ENCODE data around the gene DXO.
"Not testable (repeated sequence)": the region's sequence is repeated elsewhere in the genome, so short reads cannot be mapped to it uniquely, and the experiment has no call there.

The DXO gene

GRCh38 chr6:31971993-31972708 is at the start of gene DXO:
DXO (minus strand) TSS chr6:31972138; CDS start chr6:31971675, 463 bp downstream.
- Mint-ChIP-seq H3K36me3 (peaks cover 31 to 44% of the 10 kb centered on the region in 2 donors), H3K27me3 (no peaks in the 10 kb centered on the region), H3K9me3 (no peaks in the 10 kb centered on the region), H3K27ac (peak within 1 kb of the TSS; percentile 99), H3K4me3 (peak within 1 kb of the TSS; percentile 95 to 98), H3K4me1 (peaks cover 31 to 61% of the 10 kb centered on the region in 2 donors)
- peak; percentile 93 to 94 for ATAC-seq (replicated peaks)
- peak; percentile 99 for DNase-seq

GRCh38 chr6:32014547-32014946 is 42.6 kb upstream of the DXO start, which contains the start of gene C4B:
C4B (plus strand) TSS chr6:32014795; CDS start chr6:32014846, 51 bp downstream.
- H3K27ac Mint-ChIP-seq; H3K36me3 Mint-ChIP-seq; H3K9me3 Mint-ChIP-seq; H3K4me3 Mint-ChIP-seq; ATAC-seq (replicated peaks); H3K4me1 Mint-ChIP-seq; DNase-seq; H3K27me3 Mint-ChIP-seq: not testable (repeated sequence)

GRCh38 chr6:32013738-32014137 is 41.8 kb upstream of the DXO start:
- H3K36me3 Mint-ChIP-seq; DNase-seq; H3K27me3 Mint-ChIP-seq; H3K4me3 Mint-ChIP-seq; H3K4me1 Mint-ChIP-seq; ATAC-seq (replicated peaks); H3K9me3 Mint-ChIP-seq; H3K27ac Mint-ChIP-seq: not testable (repeated sequence)

GRCh38 chr6:32012941-32013617 is 41.1 kb upstream of the DXO start:
- H3K4me3 Mint-ChIP-seq; H3K27ac Mint-ChIP-seq; DNase-seq; H3K36me3 Mint-ChIP-seq; ATAC-seq (replicated peaks); H3K27me3 Mint-ChIP-seq; H3K9me3 Mint-ChIP-seq; H3K4me1 Mint-ChIP-seq: not testable (repeated sequence)

GRCh38 chr6:32010856-32011530 is 39.1 kb upstream of the DXO start:
- ATAC-seq (replicated peaks); H3K4me3 Mint-ChIP-seq; H3K27me3 Mint-ChIP-seq; H3K36me3 Mint-ChIP-seq; H3K27ac Mint-ChIP-seq; DNase-seq; H3K9me3 Mint-ChIP-seq; H3K4me1 Mint-ChIP-seq: not testable (repeated sequence)

- not testable (repeated sequence) for H3K36me3 Mint-ChIP-seq; H3K4me1 Mint-ChIP-seq; H3K27me3 Mint-ChIP-seq; H3K9me3 Mint-ChIP-seq; H3K4me3 Mint-ChIP-seq; ATAC-seq (replicated peaks); DNase-seq; H3K27ac Mint-ChIP-seq
Measured at GRCh38 chr6:32009537-32009936, 37.6 kb upstream of the DXO start.

- not testable (repeated sequence) for H3K27me3 Mint-ChIP-seq; DNase-seq; H3K9me3 Mint-ChIP-seq; H3K27ac Mint-ChIP-seq; H3K4me3 Mint-ChIP-seq; H3K36me3 Mint-ChIP-seq; ATAC-seq (replicated peaks); H3K4me1 Mint-ChIP-seq
Measured at GRCh38 chr6:32008616-32009015, 36.7 kb upstream of the DXO start.

GRCh38 chr6:32008037-32008436 is 36.1 kb upstream of the DXO start:
- H3K27me3 Mint-ChIP-seq; DNase-seq; H3K4me3 Mint-ChIP-seq; H3K4me1 Mint-ChIP-seq; H3K27ac Mint-ChIP-seq; H3K36me3 Mint-ChIP-seq; ATAC-seq (replicated peaks); H3K9me3 Mint-ChIP-seq: not testable (repeated sequence)

- not testable (repeated sequence) for H3K27me3 Mint-ChIP-seq; H3K4me1 Mint-ChIP-seq; DNase-seq; H3K36me3 Mint-ChIP-seq; H3K4me3 Mint-ChIP-seq; H3K9me3 Mint-ChIP-seq; ATAC-seq (replicated peaks); H3K27ac Mint-ChIP-seq
Measured at GRCh38 chr6:32007086-32007485, 35.1 kb upstream of the DXO start.

- not testable (repeated sequence) for H3K4me1 Mint-ChIP-seq; H3K27ac Mint-ChIP-seq; ATAC-seq (replicated peaks); H3K4me3 Mint-ChIP-seq; H3K36me3 Mint-ChIP-seq; DNase-seq; H3K9me3 Mint-ChIP-seq; H3K27me3 Mint-ChIP-seq
Measured at GRCh38 chr6:32005991-32006529, 34.1 kb upstream of the DXO start.

- not testable (repeated sequence) for H3K9me3 Mint-ChIP-seq; H3K4me1 Mint-ChIP-seq; H3K4me3 Mint-ChIP-seq; H3K27ac Mint-ChIP-seq; ATAC-seq (replicated peaks); H3K36me3 Mint-ChIP-seq; DNase-seq; H3K27me3 Mint-ChIP-seq
Measured at GRCh38 chr6:32005538-32005880, 33.6 kb upstream of the DXO start.

GRCh38 chr6:32004864-32005537 is 33.1 kb upstream of the DXO start:
- H3K27me3 Mint-ChIP-seq, H3K9me3 Mint-ChIP-seq, H3K4me1 Mint-ChIP-seq, H3K4me3 Mint-ChIP-seq, H3K36me3 Mint-ChIP-seq, DNase-seq, H3K27ac Mint-ChIP-seq: not testable (repeated sequence)
- peak; percentile 94 to 95 for ATAC-seq (replicated peaks)

GRCh38 chr6:32004393-32004792 is 32.5 kb upstream of the DXO start:
- H3K36me3 Mint-ChIP-seq; DNase-seq; H3K27ac Mint-ChIP-seq; H3K4me1 Mint-ChIP-seq; H3K27me3 Mint-ChIP-seq; ATAC-seq (replicated peaks); H3K4me3 Mint-ChIP-seq; H3K9me3 Mint-ChIP-seq: not testable (repeated sequence)

- not testable (repeated sequence) for DNase-seq; H3K9me3 Mint-ChIP-seq; H3K27me3 Mint-ChIP-seq; ATAC-seq (replicated peaks); H3K4me1 Mint-ChIP-seq; H3K36me3 Mint-ChIP-seq; H3K27ac Mint-ChIP-seq; H3K4me3 Mint-ChIP-seq
Measured at GRCh38 chr6:32003301-32003700, 31.4 kb upstream of the DXO start.

Data from stimulated activated naive B cell treated with anti-CD40 and anti-IgM and Interleukin-4, amounts not matched to agents 10 μg/mL and 1 μg/mL and 100 μg/mL, for 72 hours (primary cell).